Glomerular visceral epithelial cell (primary cell): Measurements from ENCODE around the gene WAS.
"Not testable (repeated sequence)": the region's sequence is repeated elsewhere in the genome, so short reads cannot be mapped to it uniquely, and the experiment has no call there.

ENCODE experiments used
- DNase-seq: peaks from one replicate; pipeline ENCODE4 v3.0.0-alpha.2; 2016; ENCODE audit errors: extremely low spot score

The WAS gene

GRCh38 chrX:48683411-48683982, at the start of gene WAS:
Gene WAS (plus strand): TSS chrX:48683799. CDS start chrX:48683854, 55 bp downstream.
- no peak for DNase-seq

- no peak for DNase-seq
These were observed 47.3 kb upstream of the WAS start for GRCh38 chrX:48636301-48636700.

- no peak for DNase-seq
These were observed 46.8 kb upstream of the WAS start for GRCh38 chrX:48636776-48637175.

- no peak for DNase-seq
These were observed 37.9 kb upstream of the WAS start for GRCh38 chrX:48645669-48646068.

- DNase-seq: peak; percentile 37
These were observed 35.3 kb upstream of the WAS start for GRCh38 chrX:48648336-48648751.

GRCh38 chrX:48649102-48649501, 34.5 kb upstream of the WAS start:
- no peak for DNase-seq

GRCh38 chrX:48652055-48652579, 31.5 kb upstream of the WAS start:
- DNase-seq: not testable (repeated sequence)

- not testable (repeated sequence) for DNase-seq
These were observed 28.9 kb upstream of the WAS start for GRCh38 chrX:48654746-48655145.

- DNase-seq: not testable (repeated sequence)
These were observed 23.9 kb upstream of the WAS start for GRCh38 chrX:48659686-48660085.

GRCh38 chrX:48663241-48663640, 20.4 kb upstream of the WAS start:
- no peak for DNase-seq

- no peak for DNase-seq
These were observed 19.4 kb upstream of the WAS start for GRCh38 chrX:48664156-48664555.

- no peak for DNase-seq
These were observed 17.6 kb upstream of the WAS start for GRCh38 chrX:48665991-48666390.

- no peak for DNase-seq
These were observed 16.9 kb upstream of the WAS start for GRCh38 chrX:48666649-48667048.

GRCh38 chrX:48667509-48667908, 16.1 kb upstream of the WAS start:
- no peak for DNase-seq

- DNase-seq: not testable (repeated sequence)
These were observed 15.4 kb upstream of the WAS start for GRCh38 chrX:48668187-48668586.

- peak; percentile 92 for DNase-seq
These were observed 7.3 kb upstream of the WAS start for GRCh38 chrX:48676106-48676892.

- DNase-seq: peak; percentile 2
These were observed 6.7 kb upstream of the WAS start for GRCh38 chrX:48676893-48677270.

- no peak for DNase-seq
These were observed 6.1 kb upstream of the WAS start for GRCh38 chrX:48677516-48677915.

GRCh38 chrX:48680467-48680866, 3.1 kb upstream of the WAS start:
- DNase-seq: not testable (repeated sequence)

- DNase-seq: not testable (repeated sequence)
These were observed 2.7 kb upstream of the WAS start for GRCh38 chrX:48680925-48681324.

- DNase-seq: no peak
These were observed 1.9 kb upstream of the WAS start for GRCh38 chrX:48681539-48682183.

GRCh38 chrX:48682795-48683194, 804 bp upstream of the WAS start:
- DNase-seq: not testable (repeated sequence)

- no peak for DNase-seq
These were observed 535 bp downstream of the WAS start for GRCh38 chrX:48684134-48684533.
